Mucosa of stomach (tissue), 1 donor: ENCODE measurements around the gene PHACTR2.
"Not testable (repeated sequence)": the region's sequence is repeated elsewhere in the genome, so short reads cannot be mapped to it uniquely, and the experiment has no call there.

Source experiments
- H3K27me3 ChIP-seq: one replicate; pipeline ENCODE4 v1.7.0; 2013; ENCODE audit warnings: mild to moderate bottlenecking, low read length; ENCODE audit not compliant: control insufficient read depth, insufficient read depth
- H3K36me3 ChIP-seq: one replicate; pipeline ENCODE4 v1.7.0; 2013; ENCODE audit warnings: low read length; ENCODE audit not compliant: control insufficient read depth, insufficient read depth
- H3K4me1 ChIP-seq: one replicate; pipeline ENCODE4 v1.7.0; 2013; ENCODE audit warnings: mild to moderate bottlenecking, low read length; ENCODE audit not compliant: control insufficient read depth, insufficient read depth
- H3K4me3 ChIP-seq: one replicate; pipeline ENCODE4 v1.7.0; 2013; ENCODE audit warnings: low read length
- H3K9ac ChIP-seq: one replicate; pipeline ENCODE4 v1.7.0; 2013; ENCODE audit warnings: mild to moderate bottlenecking, low read length, moderate library complexity
- H3K9me3 ChIP-seq: one replicate; pipeline ENCODE4 v1.7.0; 2013; ENCODE audit warnings: mild to moderate bottlenecking, low read length, moderate library complexity; ENCODE audit not compliant: control insufficient read depth
- donor health status: Pancreatic carcinoma.

The PHACTR2 gene

DNA sequence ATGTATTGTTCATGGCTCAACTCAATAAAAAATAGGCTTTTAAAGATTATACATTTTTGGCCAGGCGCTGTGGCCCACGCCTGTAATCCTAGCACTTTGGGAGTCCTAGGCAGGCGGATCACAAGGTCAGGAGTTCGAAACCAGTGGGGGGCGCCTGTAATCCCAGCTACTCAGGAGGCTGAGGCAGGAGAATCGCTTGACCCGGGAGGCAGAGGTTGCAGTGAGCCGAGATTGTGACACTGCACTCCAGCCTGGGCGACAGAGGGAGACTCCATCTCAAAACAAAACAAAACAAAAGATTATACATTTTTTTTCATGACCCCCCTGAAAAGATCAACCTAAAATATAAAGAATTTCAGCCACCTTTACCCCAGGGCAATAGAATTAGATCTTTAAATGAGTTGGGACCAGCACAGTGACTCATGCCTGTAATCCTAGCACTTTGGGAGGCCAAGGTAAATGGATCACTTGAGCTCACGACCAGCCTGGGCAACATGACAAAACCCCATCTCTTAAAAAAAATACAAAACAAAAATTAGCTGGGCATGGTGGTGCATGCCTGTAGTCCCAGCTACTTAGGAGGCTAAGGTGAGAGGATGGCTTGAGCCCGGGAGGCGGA lies 60.4 kb downstream of the PHACTR2 start:
- peaks cover 16% of the 10 kb centered on the region for H3K4me1 ChIP-seq
- H3K36me3 ChIP-seq, H3K9me3 ChIP-seq, H3K4me3 ChIP-seq, H3K9ac ChIP-seq, H3K27me3 ChIP-seq: not testable (repeated sequence)

DNA sequence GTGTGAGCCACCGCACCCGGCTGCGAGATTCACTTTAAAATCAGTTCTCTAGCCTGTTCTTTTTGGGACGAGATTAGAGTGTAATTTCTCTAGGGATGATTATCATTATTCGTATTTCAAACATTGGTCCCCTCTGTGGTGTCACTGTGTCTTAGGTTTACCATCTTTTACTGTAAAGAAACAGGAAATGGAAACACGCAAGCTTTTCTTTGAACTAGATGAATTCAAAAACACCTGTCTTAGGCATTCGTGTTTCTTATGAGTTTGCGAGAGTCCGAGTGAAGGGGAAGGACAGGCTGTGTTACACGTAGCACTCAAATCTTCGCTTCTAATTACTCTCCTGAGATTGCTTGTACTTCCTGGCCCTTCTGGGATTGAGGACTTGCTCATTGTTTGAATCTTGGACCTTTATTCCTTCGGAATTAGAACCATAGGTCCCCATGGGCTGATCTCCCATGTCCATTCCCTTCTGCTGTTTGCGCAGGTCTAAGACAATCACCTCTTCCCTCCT lies 61.6 kb downstream of the PHACTR2 start:
- Histone ChIP-seq H3K9ac (no peak overlapping the region), H3K27me3 (no peaks in the 10 kb centered on the region), H3K4me1 (peaks cover 28% of the 10 kb centered on the region), H3K9me3 (no peaks in the 10 kb centered on the region), H3K36me3 (no peaks in the 10 kb centered on the region), H3K4me3 (no peak overlapping the region)

DNA sequence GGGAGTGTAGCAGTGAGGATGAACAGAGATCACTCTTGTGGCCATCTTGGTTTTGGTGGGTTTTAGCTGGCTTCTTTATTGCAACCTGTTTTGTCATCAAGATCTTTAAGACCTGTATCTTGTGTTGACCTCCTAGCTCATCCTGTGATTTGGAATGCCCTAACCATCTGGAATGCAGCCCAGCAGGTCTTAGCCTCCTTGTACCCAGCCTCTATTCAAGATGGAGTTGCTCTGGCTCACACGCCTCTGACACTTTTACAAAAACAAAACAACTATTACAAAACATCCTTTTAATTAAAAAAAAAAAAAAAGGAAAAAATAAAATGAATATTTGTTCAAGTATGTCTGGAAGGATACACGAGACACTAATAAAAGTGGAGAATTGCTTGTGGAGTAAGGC lies 62.4 kb downstream of the PHACTR2 start:
- no peak overlapping the region for H3K4me3 ChIP-seq
- no peaks in the 10 kb centered on the region for H3K9me3 ChIP-seq
- H3K9ac ChIP-seq, result no peak overlapping the region
- H3K27me3 ChIP-seq, result no peaks in the 10 kb centered on the region
- H3K36me3 ChIP-seq, result no peaks in the 10 kb centered on the region
- H3K4me1 ChIP-seq, result peaks cover 31% of the 10 kb centered on the region

DNA sequence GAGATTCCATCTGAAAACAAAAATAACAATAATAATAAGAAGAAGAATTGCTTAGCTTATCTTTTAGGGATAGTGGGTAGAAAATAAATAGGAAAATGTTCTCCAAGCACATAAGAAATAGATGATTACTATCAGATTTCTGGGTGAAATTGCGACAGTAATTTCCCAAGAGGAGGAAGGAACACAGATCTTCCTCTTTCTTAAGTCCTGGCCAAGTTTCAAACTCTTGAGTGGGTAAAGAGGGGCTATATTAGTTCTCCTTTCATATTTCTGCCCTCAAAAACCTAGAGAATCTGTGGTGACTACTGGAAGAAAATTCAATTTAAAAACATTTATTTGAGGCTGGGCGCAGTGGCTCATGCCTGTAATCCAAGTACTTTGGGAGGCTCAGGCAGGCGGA lies 63.7 kb downstream of the PHACTR2 start:
- no peaks in the 10 kb centered on the region for H3K36me3 ChIP-seq
- no peak overlapping the region for H3K4me3 ChIP-seq
- H3K4me1 ChIP-seq, result peaks cover 44% of the 10 kb centered on the region

DNA sequence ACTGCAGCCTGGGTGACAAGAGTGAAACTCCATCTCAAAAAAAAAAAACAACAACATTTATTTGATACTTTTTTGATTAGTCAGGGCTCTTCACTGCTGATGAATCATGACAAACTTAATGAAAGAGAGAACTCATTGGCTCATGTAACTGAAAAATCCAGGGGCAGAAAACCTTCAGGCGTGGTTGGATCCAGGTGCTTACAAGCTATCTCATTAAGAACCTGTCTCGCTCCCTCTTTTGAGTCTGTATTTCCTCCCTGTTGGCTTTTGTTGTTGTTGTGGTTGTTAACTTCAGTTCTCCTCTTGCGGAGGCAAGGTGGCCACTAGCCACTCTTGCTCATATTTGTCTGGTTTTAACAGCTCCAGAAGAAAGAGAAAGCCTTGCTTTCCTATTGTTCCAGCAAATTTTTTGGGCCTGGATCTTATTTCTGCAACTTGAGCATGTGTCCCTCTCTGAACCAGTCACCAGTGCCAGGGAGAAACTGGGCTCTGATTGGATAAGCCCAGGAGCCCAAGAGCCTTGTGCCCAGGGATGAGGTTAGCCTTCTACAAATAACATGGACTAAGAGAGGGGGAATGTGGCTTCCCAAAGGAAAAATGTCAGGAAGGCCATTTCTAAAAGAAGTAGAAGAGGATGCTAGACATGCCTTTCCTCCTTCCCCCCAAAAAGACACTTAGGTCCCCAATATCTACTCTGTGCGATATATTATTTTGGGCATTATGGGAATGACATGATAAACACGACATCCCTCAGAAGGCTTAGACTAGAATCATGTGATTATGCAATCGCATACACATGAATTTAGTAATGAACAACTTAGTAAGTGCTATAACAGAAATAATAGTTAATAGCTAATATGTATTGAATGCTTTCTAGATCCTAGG lies 64.5 kb downstream of the PHACTR2 start:
- H3K27me3 ChIP-seq, result no peaks in the 10 kb centered on the region
- H3K4me1 ChIP-seq, result peaks cover 51% of the 10 kb centered on the region
- H3K9ac ChIP-seq, result no peak overlapping the region
- H3K9me3 ChIP-seq, result no peaks in the 10 kb centered on the region
- H3K4me3 ChIP-seq, result no peak overlapping the region
- H3K36me3 ChIP-seq, result no peaks in the 10 kb centered on the region

More for the DNA sequence above, 63.7 kb downstream of the PHACTR2 start:
- Histone ChIP-seq H3K27me3 (no peaks in the 10 kb centered on the region), H3K9me3 (no peaks in the 10 kb centered on the region), H3K9ac (no peak overlapping the region)

DNA sequence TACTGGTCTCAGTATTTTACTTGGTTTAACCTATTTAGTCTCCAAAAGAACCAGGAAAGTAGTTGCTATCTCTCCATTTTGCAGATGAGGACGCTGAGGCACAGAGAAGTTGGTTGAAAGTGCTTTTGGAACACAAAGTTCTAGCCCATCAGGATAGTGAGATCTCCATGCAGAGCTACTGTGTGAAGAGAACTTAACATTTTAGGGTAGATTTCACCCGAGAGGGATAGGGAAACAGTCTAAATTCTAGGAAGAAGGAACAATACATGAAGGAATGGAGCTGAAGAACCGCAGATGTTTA lies 65.1 kb downstream of the PHACTR2 start:
- H3K4me1 ChIP-seq, result peaks cover 56% of the 10 kb centered on the region
- no peak overlapping the region for H3K4me3 ChIP-seq
- H3K36me3 ChIP-seq, result no peaks in the 10 kb centered on the region
- no peak overlapping the region for H3K9ac ChIP-seq
- no peaks in the 10 kb centered on the region for H3K9me3 ChIP-seq
- H3K27me3 ChIP-seq, result no peaks in the 10 kb centered on the region

DNA sequence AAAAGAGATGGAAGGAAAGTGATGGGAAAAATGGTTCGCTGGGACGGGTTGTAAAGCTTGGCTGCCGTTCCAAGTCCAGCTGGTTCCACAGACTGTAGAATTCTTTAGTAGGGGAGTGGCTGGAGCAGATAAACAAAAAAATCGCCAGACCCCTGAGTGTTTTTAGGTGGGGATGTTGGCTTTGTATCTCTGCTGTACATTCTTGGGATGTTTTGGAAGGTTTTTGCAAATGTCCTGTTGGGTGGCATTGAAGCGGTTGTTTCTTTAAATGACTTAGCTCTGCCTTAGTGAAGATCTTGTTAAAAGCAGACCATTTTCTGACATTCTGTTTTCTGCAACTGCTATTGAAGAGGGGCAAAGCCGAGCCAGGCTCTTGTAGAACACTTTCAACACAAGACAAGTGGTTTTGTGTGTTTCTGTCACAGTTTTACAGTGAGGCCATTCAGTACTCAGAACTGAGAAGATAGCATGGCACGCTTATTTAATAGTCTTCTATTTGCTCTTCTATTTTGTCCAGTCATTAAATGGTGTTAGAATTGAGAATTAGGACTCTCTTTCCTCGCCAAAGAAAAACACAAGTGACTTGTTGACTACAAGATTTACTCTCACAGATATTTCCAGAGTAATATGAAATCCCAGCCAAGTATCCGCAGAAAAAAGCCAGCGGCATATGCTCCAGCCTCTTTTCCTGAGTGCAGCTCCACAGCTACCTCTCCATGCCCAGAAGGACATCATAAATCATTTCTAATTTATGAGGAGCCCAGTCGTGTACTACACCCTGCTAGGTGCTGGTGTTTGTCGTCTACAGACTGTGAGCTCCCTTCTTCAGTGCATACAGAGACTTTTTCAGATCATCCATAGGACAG lies 65.8 kb downstream of the PHACTR2 start:
- Histone ChIP-seq H3K4me3 (no peak overlapping the region), H3K9me3 (no peaks in the 10 kb centered on the region), H3K9ac (no peak overlapping the region), H3K27me3 (no peaks in the 10 kb centered on the region), H3K4me1 (peaks cover 56% of the 10 kb centered on the region), H3K36me3 (no peaks in the 10 kb centered on the region)

DNA sequence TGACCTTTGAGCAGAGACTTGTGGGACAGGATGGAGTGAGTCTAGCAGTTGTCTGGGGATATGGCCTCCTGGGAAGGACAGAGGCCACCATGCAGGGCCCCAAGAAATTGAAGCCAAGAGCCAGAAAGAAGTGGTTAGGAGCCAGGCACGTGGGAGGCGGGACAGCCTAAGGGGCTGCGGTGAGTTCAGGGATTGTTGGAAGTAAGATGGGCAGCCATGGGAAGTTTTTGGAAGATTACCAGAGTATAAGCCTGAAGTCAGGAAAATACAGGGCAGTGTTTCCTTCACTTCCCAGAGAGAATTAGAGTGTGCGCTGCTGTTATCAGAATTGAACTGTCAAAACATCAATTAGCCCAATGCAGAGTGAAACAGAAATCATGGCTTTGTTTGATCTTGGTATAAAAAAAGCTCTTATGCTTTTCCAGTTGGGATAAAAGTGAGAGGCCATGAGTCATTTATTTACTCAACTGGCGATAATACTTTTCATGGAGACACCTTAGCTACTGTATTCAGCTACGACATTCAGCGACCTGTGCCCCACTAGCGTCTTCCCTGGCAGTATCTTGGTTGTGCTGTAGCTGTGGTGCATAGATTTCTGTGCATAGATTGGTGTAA lies 66.9 kb downstream of the PHACTR2 start:
- Histone ChIP-seq H3K36me3 (no peaks in the 10 kb centered on the region), H3K9ac (no peak overlapping the region), H3K4me1 (peaks cover 56% of the 10 kb centered on the region), H3K4me3 (no peak overlapping the region), H3K27me3 (no peaks in the 10 kb centered on the region), H3K9me3 (no peaks in the 10 kb centered on the region)

DNA sequence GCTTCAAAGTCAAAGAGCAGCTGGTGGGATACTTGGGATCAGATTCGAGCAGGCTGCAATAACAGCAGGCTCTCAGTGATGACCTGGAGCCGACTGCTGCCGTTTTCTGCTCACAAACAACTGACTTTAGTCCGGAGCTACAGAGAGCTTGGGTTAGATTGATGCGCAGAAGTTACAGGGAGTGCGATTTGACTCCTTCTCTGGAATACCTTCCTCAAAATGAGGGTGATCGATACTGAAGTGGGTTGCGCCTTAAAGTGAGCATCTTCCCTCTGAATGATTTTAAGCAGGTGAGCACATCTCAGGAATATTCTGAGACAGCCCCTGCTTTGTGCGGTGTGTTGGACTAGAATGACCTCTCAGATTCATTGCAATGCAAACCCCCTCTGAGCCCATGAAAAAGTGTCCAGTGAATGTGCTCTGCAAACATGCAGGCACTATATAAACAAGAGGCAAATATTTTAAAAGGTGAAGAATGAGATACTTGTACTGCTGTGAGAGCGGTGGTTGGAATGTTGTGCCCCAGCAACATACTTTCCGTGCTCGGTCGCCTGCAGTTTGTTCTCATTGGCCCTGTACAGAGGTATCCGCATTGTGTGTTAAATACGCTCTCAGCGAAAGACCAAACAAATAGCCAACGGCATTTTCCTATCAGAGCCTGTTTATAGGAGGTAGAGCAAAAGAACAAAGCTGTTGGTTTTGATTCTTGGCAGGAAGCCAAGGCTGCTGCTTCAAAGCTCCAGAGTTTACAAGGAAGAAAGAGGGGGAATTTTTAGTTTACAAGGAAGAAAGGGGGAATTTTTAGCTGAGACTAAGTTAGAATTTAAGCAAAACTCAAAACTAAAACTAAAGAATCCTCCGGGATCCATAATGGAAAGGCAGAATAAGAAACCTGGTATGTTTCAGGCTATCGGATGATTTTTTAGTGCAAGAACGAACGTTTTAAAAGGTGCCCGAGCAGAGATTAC lies 67.7 kb downstream of the PHACTR2 start:
- H3K9me3 ChIP-seq, result no peaks in the 10 kb centered on the region
- no peak overlapping the region for H3K4me3 ChIP-seq
- H3K4me1 ChIP-seq, result peaks cover 56% of the 10 kb centered on the region
- H3K9ac ChIP-seq, result no peak overlapping the region
- no peaks in the 10 kb centered on the region for H3K27me3 ChIP-seq
- no peaks in the 10 kb centered on the region for H3K36me3 ChIP-seq

DNA sequence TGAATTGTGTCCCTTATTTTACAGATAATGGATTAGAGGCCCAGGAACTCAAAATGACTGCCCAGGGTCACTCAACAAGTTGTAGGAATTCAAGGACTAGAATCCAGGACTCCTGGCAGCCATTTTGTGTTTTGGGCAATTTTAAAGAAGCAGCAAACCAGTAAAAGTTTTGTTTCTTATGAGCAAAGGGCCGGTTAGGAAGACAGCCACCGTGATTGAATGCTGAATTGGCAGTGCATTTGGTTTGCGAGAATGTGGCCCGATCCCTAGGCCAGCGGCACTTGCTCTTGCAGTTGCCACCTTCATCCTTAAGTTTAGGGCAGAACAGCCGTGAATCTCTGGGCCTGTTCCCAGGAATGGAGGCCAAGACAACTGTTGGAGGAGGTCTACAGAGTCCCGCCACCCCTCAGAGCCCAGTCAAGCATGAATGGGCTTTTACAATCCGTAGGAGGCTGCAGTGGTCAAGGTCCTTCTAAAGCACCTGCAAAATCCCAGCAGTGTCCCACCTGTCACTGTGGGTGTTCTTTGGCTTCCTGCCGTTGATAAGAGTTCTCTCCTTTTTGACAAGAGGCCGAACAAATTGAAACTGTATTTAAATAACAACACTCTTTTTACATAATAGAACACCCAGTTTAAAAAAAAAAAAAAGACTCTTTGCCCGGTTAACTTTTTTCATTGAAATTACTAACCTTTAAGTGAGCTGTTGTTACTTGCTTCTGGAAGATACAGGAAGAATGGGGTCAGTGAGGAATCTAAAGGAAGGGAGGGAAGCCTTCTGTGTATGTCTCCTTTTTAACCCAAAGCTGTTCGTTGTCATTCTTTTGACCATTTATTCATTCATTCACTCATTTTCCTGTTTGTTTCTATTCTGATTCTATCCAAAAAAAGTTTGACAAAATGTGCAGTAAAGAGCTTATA lies 68.7 kb downstream of the PHACTR2 start:
- no peaks in the 10 kb centered on the region for H3K9me3 ChIP-seq
- H3K36me3 ChIP-seq, result no peaks in the 10 kb centered on the region
- H3K4me1 ChIP-seq, result peaks cover 56% of the 10 kb centered on the region
- H3K4me3 ChIP-seq, result no peak overlapping the region
- no peaks in the 10 kb centered on the region for H3K27me3 ChIP-seq
- no peak overlapping the region for H3K9ac ChIP-seq
